Measurements from ENCODE around the gene OSTN. TPM values are rescaled to one million over a fixed set of nuclear protein-coding genes. Genes with fewer than 3 reads are reported as not detected.

OSTN gene
- total RNA-seq, 1 donor = under 0.01 TPM

DNA sequence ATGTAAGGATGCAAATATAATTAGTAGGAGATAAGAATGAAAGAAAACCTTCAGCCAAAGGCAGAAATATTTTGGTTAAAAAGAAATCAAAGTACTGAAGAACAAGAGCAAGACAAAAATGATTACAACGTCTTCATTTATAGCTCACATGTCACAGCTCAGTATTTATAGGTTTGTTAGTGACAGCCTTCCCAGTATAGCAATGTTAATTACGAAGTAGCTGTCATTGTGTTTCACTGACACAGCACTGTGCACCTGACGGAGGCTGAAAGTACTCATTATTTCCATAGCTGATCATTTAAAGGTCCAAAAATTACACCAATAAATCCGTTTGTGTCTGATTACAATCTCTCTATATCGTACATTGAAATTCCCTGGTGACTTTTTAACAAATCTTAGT, 561 bp upstream of the OSTN start:
- no peaks in the 10 kb centered on the region for H3K27me3 ChIP-seq (ENCODE audit: insufficient read depth, low read length)
- H3K4me3 ChIP-seq (ENCODE audit: low read length) = no peak overlapping the region
- no peaks in the 10 kb centered on the region for H3K4me1 ChIP-seq (ENCODE audit: insufficient read depth, low read length)
- H3K9me3 ChIP-seq (ENCODE audit: low read depth, low read length) = no peaks in the 10 kb centered on the region

DNA sequence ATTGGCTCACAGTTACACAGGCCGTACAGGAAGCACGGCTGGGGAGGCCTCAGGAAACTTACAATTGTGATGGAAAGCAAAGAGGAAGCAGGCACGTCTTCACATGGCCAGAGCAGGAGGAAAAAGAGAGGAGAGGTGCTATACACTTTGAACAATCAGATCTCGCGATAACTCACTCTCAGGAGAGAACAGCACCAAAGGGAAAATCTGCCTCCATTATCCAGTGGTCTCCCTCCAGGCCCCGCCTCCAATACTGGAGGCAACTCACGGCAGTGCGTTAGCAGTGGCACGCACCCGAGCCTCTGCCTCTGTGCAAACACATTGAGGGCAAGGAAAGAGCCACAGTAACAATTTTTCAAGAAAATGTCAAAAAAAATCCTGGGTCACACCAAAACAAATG, 11.0 kb downstream of the OSTN start:
- no peaks in the 10 kb centered on the region for H3K27me3 ChIP-seq (ENCODE audit: insufficient read depth, low read length)

DNA sequence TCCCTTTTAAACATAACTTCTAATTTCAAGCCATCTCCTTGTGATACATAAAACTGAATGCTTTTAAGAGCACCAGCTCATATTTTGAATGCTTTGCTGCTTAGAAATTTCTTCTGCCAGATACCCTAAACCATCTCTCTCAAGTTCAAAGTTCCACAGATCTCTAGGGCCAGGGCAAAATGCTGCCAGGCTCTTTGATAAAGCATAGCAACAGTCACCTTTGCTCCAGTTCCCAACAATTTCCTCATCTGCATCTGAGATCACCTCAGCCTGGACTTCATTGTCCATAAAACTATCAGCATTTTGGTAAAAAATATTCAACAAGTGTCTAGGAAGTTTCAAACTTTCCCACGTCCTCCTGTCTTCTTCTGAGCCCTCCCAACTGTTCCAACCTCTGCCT, 17.5 kb downstream of the OSTN start:
- Histone ChIP-seq H3K9me3 (ENCODE audit: low read depth, low read length) (no peaks in the 10 kb centered on the region), H3K4me3 (ENCODE audit: low read length) (no peak overlapping the region), H3K27me3 (ENCODE audit: insufficient read depth, low read length) (no peaks in the 10 kb centered on the region), H3K4me1 (ENCODE audit: insufficient read depth, low read length) (no peaks in the 10 kb centered on the region)

More for the DNA sequence above, 11.0 kb downstream of the OSTN start:
- no peak overlapping the region for H3K4me3 ChIP-seq (ENCODE audit: low read length)
- no peaks in the 10 kb centered on the region for H3K9me3 ChIP-seq (ENCODE audit: low read depth, low read length)
- no peaks in the 10 kb centered on the region for H3K4me1 ChIP-seq (ENCODE audit: insufficient read depth, low read length)

GRCh38 chr3:191217301-191217700, 18.3 kb downstream of the OSTN start:
- no peak overlapping the region for H3K4me3 ChIP-seq (ENCODE audit: low read length)
- no peaks in the 10 kb centered on the region for H3K4me1 ChIP-seq (ENCODE audit: insufficient read depth, low read length)
- H3K9me3 ChIP-seq (ENCODE audit: low read depth, low read length) = no peaks in the 10 kb centered on the region
- no peaks in the 10 kb centered on the region for H3K27me3 ChIP-seq (ENCODE audit: insufficient read depth, low read length)

GRCh38 chr3:191220908-191221307, 21.9 kb downstream of the OSTN start:
- H3K9me3 ChIP-seq (ENCODE audit: low read depth, low read length) = no peaks in the 10 kb centered on the region
- no peaks in the 10 kb centered on the region for H3K27me3 ChIP-seq (ENCODE audit: insufficient read depth, low read length)
- no peaks in the 10 kb centered on the region for H3K4me1 ChIP-seq (ENCODE audit: insufficient read depth, low read length)
- H3K4me3 ChIP-seq (ENCODE audit: low read length) = no peak overlapping the region

GRCh38 chr3:191221638-191222037, 22.6 kb downstream of the OSTN start:
- Histone ChIP-seq H3K9me3 (ENCODE audit: low read depth, low read length) (no peaks in the 10 kb centered on the region), H3K27me3 (ENCODE audit: insufficient read depth, low read length) (no peaks in the 10 kb centered on the region), H3K4me3 (ENCODE audit: low read length) (no peak overlapping the region), H3K4me1 (ENCODE audit: insufficient read depth, low read length) (no peaks in the 10 kb centered on the region)

GRCh38 chr3:191227541-191227940, 28.5 kb downstream of the OSTN start:
- H3K4me3 ChIP-seq (ENCODE audit: low read length) = no peak overlapping the region
- no peaks in the 10 kb centered on the region for H3K9me3 ChIP-seq (ENCODE audit: low read depth, low read length)
- no peaks in the 10 kb centered on the region for H3K4me1 ChIP-seq (ENCODE audit: insufficient read depth, low read length)
- no peaks in the 10 kb centered on the region for H3K27me3 ChIP-seq (ENCODE audit: insufficient read depth, low read length)

GRCh38 chr3:191234216-191234615, 35.2 kb downstream of the OSTN start:
- no peak overlapping the region for H3K4me3 ChIP-seq (ENCODE audit: low read length)
- H3K4me1 ChIP-seq (ENCODE audit: insufficient read depth, low read length) = no peaks in the 10 kb centered on the region
- no peaks in the 10 kb centered on the region for H3K27me3 ChIP-seq (ENCODE audit: insufficient read depth, low read length)
- no peaks in the 10 kb centered on the region for H3K9me3 ChIP-seq (ENCODE audit: low read depth, low read length)

DNA sequence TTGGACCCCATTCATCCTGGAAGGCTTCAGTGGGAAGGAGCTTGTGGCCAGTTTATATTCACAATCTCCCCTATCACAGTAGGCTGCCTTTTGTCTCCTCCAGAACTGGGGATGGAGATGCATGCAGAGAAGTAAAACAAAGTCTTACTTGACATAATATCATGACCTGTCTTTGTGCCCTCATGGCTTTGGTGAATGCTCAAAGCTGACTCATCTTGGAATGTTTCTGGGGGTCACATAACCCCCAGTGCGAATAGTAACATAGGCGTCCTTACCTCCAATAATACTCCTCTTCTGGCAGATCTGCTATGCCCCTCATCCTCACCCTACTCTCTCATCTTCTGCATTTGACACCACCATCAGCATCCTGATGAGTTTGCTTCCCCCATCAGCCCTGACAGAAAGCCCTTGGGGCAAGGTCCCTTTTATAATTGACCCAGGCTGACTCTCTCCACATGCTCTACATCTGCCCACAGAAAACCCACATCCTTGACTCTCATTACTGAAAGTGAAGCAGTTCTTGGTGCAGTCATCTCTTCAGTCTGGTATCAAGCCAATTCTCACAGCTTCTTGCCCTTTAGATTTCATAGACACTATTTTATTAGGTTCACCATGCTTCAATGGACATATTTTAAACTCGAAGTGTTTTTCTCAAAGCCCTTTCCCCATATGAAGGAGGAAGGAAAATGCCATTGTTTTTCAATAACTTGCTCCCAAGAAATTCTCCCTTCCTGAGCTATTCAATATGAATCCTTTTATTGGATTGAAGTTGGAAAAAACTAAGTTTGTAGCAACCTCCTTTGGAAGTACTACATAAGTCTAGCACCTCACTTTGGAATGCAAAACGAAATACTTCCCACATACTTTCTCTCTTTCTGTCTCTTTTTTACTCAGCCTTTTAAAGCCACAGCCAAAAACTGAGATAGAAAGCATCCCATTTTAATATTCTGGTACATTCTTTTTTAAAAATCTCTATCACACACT, 36.6 kb downstream of the OSTN start:
- Histone ChIP-seq H3K9me3 (ENCODE audit: low read depth, low read length) (no peaks in the 10 kb centered on the region), H3K4me3 (ENCODE audit: low read length) (no peak overlapping the region), H3K27me3 (ENCODE audit: insufficient read depth, low read length) (no peaks in the 10 kb centered on the region), H3K4me1 (ENCODE audit: insufficient read depth, low read length) (no peaks in the 10 kb centered on the region)

GRCh38 chr3:191236646-191237045, 37.6 kb downstream of the OSTN start:
- H3K27me3 ChIP-seq (ENCODE audit: insufficient read depth, low read length) = no peaks in the 10 kb centered on the region
- H3K9me3 ChIP-seq (ENCODE audit: low read depth, low read length) = no peaks in the 10 kb centered on the region
- H3K4me1 ChIP-seq (ENCODE audit: insufficient read depth, low read length) = no peaks in the 10 kb centered on the region
- no peak overlapping the region for H3K4me3 ChIP-seq (ENCODE audit: low read length)

- Histone ChIP-seq H3K4me1 (ENCODE audit: insufficient read depth, low read length) (no peaks in the 10 kb centered on the region), H3K9me3 (ENCODE audit: low read depth, low read length) (no peaks in the 10 kb centered on the region), H3K4me3 (ENCODE audit: low read length) (no peak overlapping the region), H3K27me3 (ENCODE audit: insufficient read depth, low read length) (no peaks in the 10 kb centered on the region)
These were observed 38.2 kb downstream of the OSTN start for GRCh38 chr3:191237047-191237882.

DNA sequence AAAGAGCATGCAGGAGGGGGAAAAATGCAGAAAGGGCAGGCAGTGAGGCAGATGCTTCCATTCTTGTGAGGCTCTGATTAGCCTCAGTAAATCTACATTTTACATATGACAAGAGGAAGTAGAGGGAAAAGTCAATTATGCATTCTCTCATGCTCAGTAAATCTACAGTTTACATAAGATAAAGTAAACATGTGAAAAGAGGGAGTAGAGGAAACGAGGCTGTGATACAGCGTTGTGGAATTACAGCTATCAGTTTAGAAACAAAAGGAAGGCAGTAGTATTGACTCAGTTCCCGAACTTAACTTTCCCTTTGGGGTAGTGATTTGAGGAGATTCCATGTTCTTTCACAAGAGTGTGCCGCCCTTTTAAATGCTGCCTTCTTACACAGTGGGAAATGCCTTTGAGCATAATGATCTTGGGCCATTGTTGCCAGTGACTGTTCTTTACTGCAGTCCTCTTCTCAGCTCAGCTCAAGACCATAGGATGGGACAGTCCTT, 39.3 kb downstream of the OSTN start:
- no peaks in the 10 kb centered on the region for H3K4me1 ChIP-seq (ENCODE audit: insufficient read depth, low read length)
- H3K9me3 ChIP-seq (ENCODE audit: low read depth, low read length) = no peaks in the 10 kb centered on the region
- H3K4me3 ChIP-seq (ENCODE audit: low read length) = no peak overlapping the region
- H3K27me3 ChIP-seq (ENCODE audit: insufficient read depth, low read length) = no peaks in the 10 kb centered on the region

- Histone ChIP-seq H3K9me3 (ENCODE audit: low read depth, low read length) (no peaks in the 10 kb centered on the region), H3K4me1 (ENCODE audit: insufficient read depth, low read length) (no peaks in the 10 kb centered on the region), H3K27me3 (ENCODE audit: insufficient read depth, low read length) (no peaks in the 10 kb centered on the region), H3K4me3 (ENCODE audit: low read length) (no peak overlapping the region)
These were observed 40.5 kb downstream of the OSTN start for GRCh38 chr3:191239407-191240031.

GRCh38 chr3:191240486-191240885, 41.4 kb downstream of the OSTN start:
- Histone ChIP-seq H3K4me1 (ENCODE audit: insufficient read depth, low read length) (peaks cover 2% of the 10 kb centered on the region), H3K27me3 (ENCODE audit: insufficient read depth, low read length) (no peaks in the 10 kb centered on the region), H3K4me3 (ENCODE audit: low read length) (no peak overlapping the region), H3K9me3 (ENCODE audit: low read depth, low read length) (no peaks in the 10 kb centered on the region)

Data from mononuclear cell (primary cell).